T-helper 2 cell treated with Interferon-gamma antibody and Interleukin-4, amounts not matched to agents 100 ng/mL and 5 ng/mL, for 36 hours (primary cell): ENCODE measurements around the gene LAMP1. TPM values are rescaled to one million over a fixed set of nuclear protein-coding genes. Genes with fewer than 3 reads are reported as not detected.

ENCODE experiments used
- total RNA-seq: library from RNA; stranded (reverse); gene quantifications from 2 replicates; pipeline ENCODE4 v1.2.3, GENCODE V29; 2022

LAMP1 gene
- total RNA-seq, 1 donor from 2014 or later, result 77.0 TPM

Other genes starting within 250 kb of the LAMP1 start
- gene F7, start 191.4 kb upstream of the LAMP1 start, total RNA-seq, result not detected in 2 replicates
- gene F10, start 174.4 kb upstream of the LAMP1 start, total RNA-seq, result not detected in 2 replicates
- 0.18 and 0.20 TPM in 2 replicates for gene PROZ, start 138.6 kb upstream of the LAMP1 start, total RNA-seq
- 69.0 and 74.1 TPM in 2 replicates for gene PCID2, start 88.6 kb upstream of the LAMP1 start, total RNA-seq
- gene CUL4A, start 87.6 kb upstream of the LAMP1 start, total RNA-seq, result 97.6 and 99.4 TPM in 2 replicates
- not detected in 2 replicates for gene GRTP1, start 66.9 kb downstream of the LAMP1 start, total RNA-seq
- 0.98 TPM in 2 replicates for gene ADPRHL1, start 156.2 kb downstream of the LAMP1 start, total RNA-seq
- gene DCUN1D2, start 193.5 kb downstream of the LAMP1 start, total RNA-seq, result 19.8 and 23.0 TPM in 2 replicates